Germinal center (tissue), 1 donor: Measurements from ENCODE around the gene PLAA.

Experiments
- DNase-seq: peaks from one replicate; pipeline ENCODE4 v3.0.0; 2012; ENCODE audit warnings: mixed read lengths, low spot score

The PLAA gene

GRCh38 chr9:26946753-26947727 lies at the start of gene PLAA:
Gene PLAA (minus strand): TSS chr9:26947242. CDS start chr9:26947045, 197 bp downstream.
- DNase-seq: peak; percentile 89

- DNase-seq: no peak
Measured at GRCh38 chr9:26995810-26996209, 48.8 kb upstream of the PLAA start.

- DNase-seq: no peak
Measured at GRCh38 chr9:26983340-26983739, 36.3 kb upstream of the PLAA start.

DNA sequence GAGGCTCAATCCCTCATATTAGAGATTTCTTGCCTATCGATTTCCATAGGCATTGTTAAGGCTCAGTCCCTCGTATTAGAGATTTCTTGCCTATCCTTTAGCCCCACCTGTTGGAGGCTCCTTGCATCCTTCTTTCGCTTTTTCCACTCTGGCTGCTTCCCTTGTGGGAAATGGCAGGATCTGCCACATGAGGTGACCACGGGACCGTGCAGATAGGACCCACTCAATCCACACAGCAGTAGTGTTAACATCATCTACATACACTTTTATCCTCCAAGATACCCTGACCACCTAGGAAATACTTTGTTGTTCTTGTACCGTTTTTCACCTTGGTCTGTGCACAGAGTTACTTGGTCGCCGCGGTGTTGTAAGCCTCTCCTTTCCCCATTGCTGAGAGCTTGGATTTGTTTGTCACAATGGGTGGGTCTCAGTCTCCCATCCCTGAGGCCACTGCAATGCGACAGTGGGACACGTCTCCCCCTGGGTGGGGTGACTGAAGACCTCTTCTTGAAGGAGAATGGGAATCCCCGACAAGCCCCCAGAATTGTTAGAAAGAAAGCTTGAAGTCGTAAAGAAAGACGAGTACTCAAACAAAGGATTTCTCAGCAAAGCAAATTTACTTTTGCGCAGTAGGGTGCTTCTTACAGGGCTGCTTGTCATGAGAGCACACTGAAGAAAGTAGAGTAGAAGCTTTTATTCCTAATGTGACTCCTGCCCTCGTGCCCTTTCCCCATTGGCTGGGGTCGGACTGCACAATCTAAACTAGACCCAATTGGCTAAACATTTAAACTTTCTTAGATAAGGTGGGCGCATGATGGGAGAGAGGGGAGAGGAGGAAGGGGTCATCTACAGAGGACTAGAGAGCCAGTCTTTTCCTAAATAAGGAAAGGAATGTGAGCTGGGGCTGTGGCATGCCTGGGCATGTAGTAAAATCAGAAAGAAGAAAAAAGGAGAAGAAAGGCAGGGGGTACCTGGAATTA lies 29.0 kb upstream of the PLAA start:
- no peak for DNase-seq

DNA sequence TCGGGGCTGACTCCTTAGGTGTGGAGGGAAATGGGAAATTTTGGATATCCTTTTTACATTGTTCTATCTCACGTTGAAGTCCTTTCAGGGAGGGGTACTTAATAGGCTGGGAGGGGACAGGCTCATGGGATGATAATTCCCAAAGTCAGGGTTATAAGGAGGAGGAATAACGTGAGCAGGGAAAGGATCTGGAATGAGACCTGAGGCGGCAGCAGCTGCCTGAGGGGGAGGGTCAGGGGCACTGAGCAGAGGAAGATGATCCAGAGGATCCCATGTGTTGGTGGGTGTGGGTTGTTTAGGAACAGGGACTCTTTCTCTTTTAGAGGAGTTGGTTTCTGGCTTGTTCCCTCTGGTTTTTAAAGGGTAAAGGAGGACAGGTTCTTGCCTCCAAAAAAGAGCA lies 27.9 kb upstream of the PLAA start:
- DNase-seq: no peak

- no peak for DNase-seq
Measured at GRCh38 chr9:26973989-26974388, 26.9 kb upstream of the PLAA start.

GRCh38 chr9:26971721-26972120 lies 24.7 kb upstream of the PLAA start:
- no peak for DNase-seq

GRCh38 chr9:26956860-26957233 lies 9.8 kb upstream of the PLAA start:
- DNase-seq: no peak

GRCh38 chr9:26955921-26956859 lies 9.1 kb upstream of the PLAA start, which contains the start of gene IFT74:
Gene IFT74 (plus strand): TSS chr9:26956412. CDS start chr9:26961968, 5,556 bp downstream.
- peak; percentile 96 for DNase-seq

DNA sequence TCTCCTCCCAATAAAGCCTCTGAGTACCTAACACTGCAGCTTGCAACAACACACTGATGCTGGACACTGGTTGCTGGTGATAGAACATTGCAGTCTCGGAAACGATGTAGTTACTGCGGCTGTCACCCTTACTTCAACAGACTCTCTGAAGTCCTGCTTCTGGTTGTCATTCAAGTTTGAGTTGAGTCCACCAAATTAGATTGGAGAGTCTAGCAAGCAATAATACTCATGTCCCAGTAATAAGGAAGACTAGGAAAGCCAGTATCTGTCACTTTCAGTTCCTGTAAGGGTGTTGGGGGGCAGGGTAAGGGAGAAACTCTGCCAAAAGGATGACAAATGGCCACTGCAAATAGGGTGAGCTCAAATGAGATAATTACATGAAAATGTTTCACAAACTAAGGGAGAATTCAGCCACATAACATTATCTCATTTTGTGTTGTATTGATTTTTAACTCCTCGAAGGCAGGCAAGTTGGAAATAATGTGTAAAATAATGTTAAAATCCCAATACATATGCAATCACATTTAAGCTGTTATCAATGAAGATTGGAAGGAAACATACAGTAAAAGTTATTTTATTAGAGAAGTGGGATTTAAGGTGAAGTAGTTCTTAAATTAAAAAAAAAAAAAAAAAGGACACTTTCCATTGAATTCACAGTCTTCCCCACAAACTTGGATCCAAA lies 8.3 kb upstream of the PLAA start:
- DNase-seq: peak; percentile 20

GRCh38 chr9:26954050-26954508 lies 7.0 kb upstream of the PLAA start:
- no peak for DNase-seq

DNA sequence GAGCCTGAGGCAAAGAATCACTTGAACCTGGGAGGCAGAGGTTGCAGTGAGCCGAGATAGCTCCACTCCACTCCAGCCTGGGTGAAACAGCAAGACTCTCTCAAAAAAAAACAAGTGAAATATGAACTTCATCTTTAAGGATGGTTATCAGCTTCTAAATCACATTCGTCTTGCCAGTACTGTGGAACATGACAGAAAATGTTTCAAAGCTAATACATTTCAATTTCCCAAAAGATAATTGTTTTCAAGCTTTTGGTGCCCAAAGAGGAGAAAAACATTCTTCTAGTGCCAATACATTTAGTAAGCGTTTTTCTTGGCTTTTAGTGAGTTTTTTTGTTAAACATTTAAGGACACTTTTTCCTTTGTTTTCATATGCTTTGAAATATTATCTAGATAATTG lies 4.8 kb upstream of the PLAA start:
- DNase-seq: no peak

GRCh38 chr9:26950521-26950920 lies 3.5 kb upstream of the PLAA start:
- DNase-seq: no peak

DNA sequence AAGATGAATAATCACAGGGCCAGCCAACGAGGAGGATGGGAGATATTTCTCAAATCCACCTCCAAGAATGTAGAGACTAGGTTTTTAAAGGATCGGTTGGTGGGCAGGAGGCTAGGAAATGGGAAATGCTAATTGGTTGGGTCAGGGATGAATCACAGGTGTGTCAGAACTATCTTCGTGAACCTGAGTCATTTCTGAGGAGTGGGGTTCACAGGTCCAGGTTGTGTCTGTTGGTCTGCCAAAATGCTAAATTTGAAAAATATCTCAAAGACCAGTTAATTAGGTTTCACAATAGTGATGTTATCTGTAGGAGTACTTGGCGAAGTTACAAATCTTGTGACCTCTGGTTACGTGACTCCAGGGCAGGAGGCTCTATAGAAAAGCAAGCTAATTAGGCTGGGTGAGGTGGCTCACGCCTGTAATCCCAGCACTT lies 2.6 kb upstream of the PLAA start:
- no peak for DNase-seq

DNA sequence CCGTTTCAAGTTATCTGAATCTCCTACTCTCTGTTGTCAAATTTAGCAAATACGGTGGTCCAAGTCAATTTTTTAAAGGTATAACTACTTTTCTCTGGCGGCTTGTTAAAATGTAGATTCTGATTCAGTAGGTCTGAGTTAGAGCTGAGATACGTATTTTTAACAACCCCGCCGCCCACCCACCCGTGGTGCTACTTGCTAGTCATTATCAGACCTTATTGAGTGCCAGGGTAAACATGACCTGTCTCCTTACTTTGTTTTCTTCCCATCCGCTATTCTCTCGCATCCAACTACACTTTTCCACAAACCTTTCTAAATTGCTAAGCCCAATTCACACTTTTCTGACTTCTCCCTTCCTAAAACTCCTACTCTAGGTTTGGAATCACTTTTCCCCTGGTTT lies 694 bp upstream of the PLAA start:
- no peak for DNase-seq

GRCh38 chr9:26945591-26945990 lies 1.5 kb downstream of the PLAA start:
- no peak for DNase-seq

GRCh38 chr9:26940779-26941178 lies 6.3 kb downstream of the PLAA start:
- DNase-seq: no peak

DNA sequence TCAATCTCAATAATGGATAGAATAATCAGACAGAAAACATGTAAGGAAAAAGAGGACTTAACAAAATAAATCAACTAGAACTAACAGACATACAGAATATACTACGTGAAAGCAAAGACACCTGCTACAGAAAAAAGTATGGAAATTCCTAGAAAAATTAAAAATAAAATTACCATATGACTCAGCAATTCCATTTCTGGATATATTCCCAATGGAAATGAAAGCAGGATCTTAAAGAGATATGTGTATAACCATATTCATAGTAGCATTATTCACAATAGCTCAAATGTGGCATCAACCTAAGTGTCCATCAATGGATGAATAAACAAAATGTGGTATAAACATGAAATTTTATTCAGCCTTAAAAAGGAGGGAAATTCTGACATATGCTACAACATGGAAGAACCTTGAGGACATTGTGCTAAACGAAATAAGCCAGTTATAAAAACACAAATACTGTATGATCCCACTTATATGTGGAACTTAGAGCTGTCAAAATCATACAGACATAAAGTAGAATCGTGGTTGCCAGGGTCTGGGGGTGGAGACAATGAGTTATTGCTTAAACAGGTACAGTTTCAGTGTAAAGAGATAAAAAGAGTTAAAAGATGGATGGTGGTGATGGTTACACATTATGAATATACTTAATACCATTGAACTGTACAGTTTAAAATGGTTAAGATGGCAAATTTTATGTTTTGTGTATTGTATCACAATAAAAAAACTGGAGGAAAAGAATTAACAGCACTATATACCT lies 6.9 kb downstream of the PLAA start:
- no peak for DNase-seq

DNA sequence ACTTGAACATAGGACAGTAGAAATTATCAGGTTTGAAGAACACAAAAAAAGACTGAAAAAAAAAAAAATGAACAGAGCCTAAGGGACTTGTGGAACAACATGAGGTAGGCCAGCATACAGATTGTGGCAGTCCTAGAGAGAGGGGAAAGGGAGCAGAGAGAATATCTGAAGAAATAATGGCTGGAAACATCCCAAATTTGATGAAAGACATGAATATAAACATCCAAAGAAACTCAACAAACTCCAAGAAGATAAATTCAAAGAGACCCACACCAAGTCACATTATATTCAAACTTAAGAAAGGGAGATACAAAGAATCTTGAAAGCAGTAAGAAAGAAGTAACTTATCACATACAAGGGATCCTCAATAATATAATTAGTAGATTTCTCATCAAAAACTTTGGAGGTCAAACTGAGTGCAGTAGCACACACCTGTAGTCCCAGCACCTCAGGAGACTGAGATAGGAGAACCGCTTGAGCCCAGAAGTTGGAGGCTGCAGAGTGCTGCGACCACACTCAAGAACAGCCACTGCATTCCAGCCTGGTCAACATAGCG lies 9.1 kb downstream of the PLAA start:
- DNase-seq: no peak

GRCh38 chr9:26935847-26936246 lies 11.2 kb downstream of the PLAA start:
- no peak for DNase-seq
